ENCODE data around the gene XAB2.

The XAB2 gene

GRCh38 chr19:7647156-7647555 lies 17.8 kb upstream of the XAB2 start:
- ChIA-PET CTCF (no interaction called here), POLR2A (no interaction called here)
- H3K27ac ChIP-seq (ENCODE audit: extremely low read depth, low read depth, low read length), result no peak overlapping the region
- TF ChIP-seq EGR2 (tag by site-specific recombination; IDR thresholded peaks at IDR 0.05; ENCODE audit: low read depth), result 0 out of 2 replicates have a peak, but pooled peaks have one; percentile 19
- no peak for TF ChIP-seq ZNF558 (tag by site-specific recombination; IDR thresholded peaks at IDR 0.05)
- TF ChIP-seq ZNF692 (tag by site-specific recombination; IDR thresholded peaks at IDR 0.05), result no peak
- TF ChIP-seq ZNF791 (tag by site-specific recombination; IDR thresholded peaks at IDR 0.05), result no peak
- TF ChIP-seq SCRT1 (tag by site-specific recombination; IDR thresholded peaks at IDR 0.05; ENCODE audit: borderline replicate concordance), result no peak
- no peaks in the 10 kb centered on the region for H3K9me3 ChIP-seq (ENCODE audit: control insufficient read depth, insufficient read depth, low read depth, low read length)
- H3K4me3 ChIP-seq (ENCODE audit: low read depth, low read length), result no peak overlapping the region
- H3K4me1 ChIP-seq (ENCODE audit: control insufficient read depth, insufficient read depth, low read length), result no peaks in the 10 kb centered on the region
- peaks cover 0 to 6% of the 10 kb centered on the region in 2 experiments; a peak in 1 of 3 replicates for H3K36me3 ChIP-seq (ENCODE audit: control insufficient read depth in 2 of 2, insufficient read depth in 1 of 2, low read length in 2 of 2)

GRCh38 chr19:7646426-7646700 lies 17.0 kb upstream of the XAB2 start:
- Histone ChIP-seq H3K36me3 (ENCODE audit: control insufficient read depth in 2 of 2, insufficient read depth in 1 of 2, low read length in 2 of 2) (peaks cover 0 to 8% of the 10 kb centered on the region in 2 experiments; a peak in 1 of 3 replicates), H3K9me3 (ENCODE audit: control insufficient read depth, insufficient read depth, low read depth, low read length) (no peaks in the 10 kb centered on the region), H3K4me3 (ENCODE audit: low read depth, low read length) (no peak overlapping the region), H3K27ac (ENCODE audit: extremely low read depth, low read depth, low read length) (no peak overlapping the region), H3K4me1 (ENCODE audit: control insufficient read depth, insufficient read depth, low read length) (no peaks in the 10 kb centered on the region)
- POLR2A ChIA-PET, result no interaction called here
- CTCF ChIA-PET, result interaction anchor here (0.6 kb wide), 1 partner anchor 156 kb away, joined by 3 read pairs; no protein-coding TSS in a partner anchor
- no peak for TF ChIP-seq ZNF423 (tag by site-specific recombination; IDR thresholded peaks at IDR 0.05)
- TF ChIP-seq ZNF707 (tag by site-specific recombination; IDR thresholded peaks at IDR 0.05), result no peak
- TF ChIP-seq ZNF785 (tag by site-specific recombination; IDR thresholded peaks at IDR 0.05), result no peak
- no peak for TF ChIP-seq ZNF140 (tag by site-specific recombination; IDR thresholded peaks at IDR 0.05)
- no peak for TF ChIP-seq GLI2 (tag by site-specific recombination; IDR thresholded peaks at IDR 0.05; ENCODE audit: borderline replicate concordance, low read depth)
- no peak for TF ChIP-seq ZNF223 (tag by site-specific recombination; IDR thresholded peaks at IDR 0.05)
- no peak for TF ChIP-seq ZNF529 (tag by site-specific recombination; IDR thresholded peaks at IDR 0.05; ENCODE audit: insufficient replicate concordance)
- no peak for TF ChIP-seq ZNF404 (tag by site-specific recombination; IDR thresholded peaks at IDR 0.05)
- TF ChIP-seq BCL11A (tag by site-specific recombination; IDR thresholded peaks at IDR 0.05; ENCODE audit: low read depth), result no peak
- no peak for TF ChIP-seq ZSCAN5A (tag by site-specific recombination; IDR thresholded peaks at IDR 0.05)
- TF ChIP-seq ZNF549 (tag by site-specific recombination; IDR thresholded peaks at IDR 0.05), result no peak
- no peak for TF ChIP-seq ZNF777 (tag by site-specific recombination; IDR thresholded peaks at IDR 0.05; ENCODE audit: borderline replicate concordance)
- no peak for TF ChIP-seq EGR2 (tag by site-specific recombination; IDR thresholded peaks at IDR 0.05; ENCODE audit: low read depth)
- TF ChIP-seq ZNF324 (tag by site-specific recombination; IDR thresholded peaks at IDR 0.05), result no peak
- TF ChIP-seq KLF10 (tag by site-specific recombination; IDR thresholded peaks at IDR 0.05), result no peak
- TF ChIP-seq MZF1 (tag by site-specific recombination; IDR thresholded peaks at IDR 0.05; ENCODE audit: borderline replicate concordance), result no peak
- TF ChIP-seq ZNF560 (tag by site-specific recombination; IDR thresholded peaks at IDR 0.05; ENCODE audit: borderline replicate concordance), result no peak
- TF ChIP-seq ZNF501 (tag by site-specific recombination; IDR thresholded peaks at IDR 0.05), result no peak

All from HEK293 (cell line).